ENCODE data around the gene UGT1A7.

UGT1A7 gene

DNA sequence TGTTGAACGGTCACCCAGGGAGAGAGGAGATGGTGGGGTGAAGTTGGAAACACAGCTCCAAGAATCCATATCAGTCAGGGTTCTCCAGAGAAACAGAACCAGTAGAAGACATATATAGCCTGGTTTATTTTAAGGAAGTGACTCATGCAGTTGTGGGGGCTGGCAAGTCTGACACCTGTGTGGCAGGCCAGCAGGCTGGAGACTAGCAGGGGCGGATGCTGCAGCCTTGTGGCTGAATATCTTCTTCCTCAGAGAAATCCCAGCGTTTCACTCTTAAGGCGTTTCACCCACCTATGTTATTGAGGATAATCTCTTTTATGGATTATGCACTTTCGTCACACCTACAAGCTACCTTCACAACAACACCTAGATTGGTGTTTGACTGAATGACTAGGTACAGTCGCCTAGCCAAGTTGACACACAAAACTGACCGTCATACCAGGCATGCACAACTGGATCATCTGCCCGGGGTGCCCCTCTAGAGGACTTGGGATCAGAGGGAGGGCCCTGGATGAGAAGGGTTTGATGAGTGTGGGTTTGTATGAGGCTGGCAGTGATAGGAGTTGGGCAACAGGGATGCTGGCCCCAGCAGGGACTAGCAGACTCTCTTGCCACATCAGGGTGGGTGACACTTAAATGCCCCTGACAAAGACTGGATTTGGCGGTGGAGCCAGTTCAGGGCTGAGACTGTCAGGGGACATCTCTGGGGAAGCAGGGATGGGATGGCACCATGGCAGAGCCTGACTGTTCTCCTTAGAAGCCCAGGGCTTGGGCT is 119.8 kb downstream of the UGT1A7 start:
- no peak for DNase-seq

DNA sequence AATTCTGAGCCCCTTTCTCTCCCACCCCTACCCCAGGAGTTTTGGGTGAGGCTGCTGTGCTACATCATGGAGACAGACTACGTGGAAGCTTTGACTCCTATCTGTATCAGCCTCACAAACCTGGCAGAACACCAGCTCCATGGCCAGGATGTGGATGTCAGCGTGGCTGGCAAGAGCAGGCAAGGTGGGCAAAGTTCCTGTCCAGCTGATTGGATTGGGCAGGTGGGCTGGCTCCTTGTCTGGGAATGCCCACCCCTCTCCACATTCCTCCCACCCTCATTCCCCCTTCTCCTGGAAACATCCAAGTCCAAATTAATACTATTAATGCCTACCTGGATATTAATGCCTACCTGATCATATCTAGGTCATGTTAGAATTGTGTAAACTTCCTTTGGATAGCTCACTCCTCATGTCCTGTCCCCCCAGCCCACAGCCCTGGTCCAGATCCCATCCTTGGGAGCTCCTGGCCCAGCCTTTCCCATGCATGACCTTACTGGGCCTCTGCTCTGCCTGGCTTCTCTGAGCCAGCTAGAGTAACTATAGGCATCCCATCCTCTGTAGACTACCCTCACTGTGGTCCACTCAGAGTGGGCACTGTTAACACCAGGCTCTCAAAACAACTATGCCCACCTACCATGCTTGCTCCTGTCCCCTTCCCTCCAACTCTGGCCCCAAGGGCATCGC is 120.6 kb downstream of the UGT1A7 start:
- no peak for DNase-seq

DNA sequence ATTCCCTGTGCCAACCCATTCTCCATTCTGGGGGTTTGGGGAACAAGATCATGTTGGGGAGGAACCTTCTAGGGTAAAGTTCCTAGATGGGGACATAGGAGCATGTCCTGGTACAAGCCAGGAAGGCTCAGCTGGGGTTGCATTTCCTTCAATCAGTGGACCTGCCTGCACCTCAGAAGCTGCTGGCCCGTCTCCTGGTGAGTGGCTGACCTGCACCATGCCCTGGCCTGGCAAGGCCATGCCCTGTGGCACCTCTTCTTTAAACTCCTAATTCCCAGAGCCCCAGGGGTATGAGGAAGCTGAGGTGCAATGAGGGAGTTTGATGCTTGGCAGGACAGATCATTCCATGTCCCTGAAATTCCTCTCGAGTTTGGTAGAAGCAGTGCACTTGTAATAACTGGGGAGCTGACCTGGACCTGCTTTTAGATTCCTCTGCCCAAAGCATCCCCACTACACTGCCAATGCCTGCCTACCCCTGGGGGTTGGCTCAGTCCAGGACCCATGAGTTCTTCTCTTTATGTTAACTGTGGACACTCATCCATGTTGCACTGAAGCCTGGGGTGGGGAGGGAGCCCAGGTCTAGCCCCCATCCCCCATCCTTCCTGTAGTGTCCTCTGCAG is 121.7 kb downstream of the UGT1A7 start:
- DNase-seq: no peak

DNA sequence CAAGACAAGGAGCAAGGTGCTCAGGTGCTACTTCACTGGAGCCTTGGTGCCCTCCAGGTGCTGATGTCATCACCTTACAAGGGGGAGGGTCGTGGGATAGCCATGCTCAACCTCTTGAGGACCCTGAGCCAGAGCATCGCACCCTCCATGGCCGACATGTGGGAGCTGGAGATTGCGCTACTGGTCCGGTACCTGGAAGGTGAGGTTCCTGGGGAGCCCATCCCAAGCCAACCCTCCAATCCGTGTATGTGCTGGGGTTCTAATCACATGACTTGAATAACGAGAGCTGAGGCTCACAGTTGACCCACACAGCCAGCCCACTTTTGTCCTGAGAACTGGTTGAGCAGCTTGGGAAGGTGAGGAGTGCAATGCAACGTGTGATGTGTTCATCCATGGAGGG is 122.3 kb downstream of the UGT1A7 start:
- no peak for DNase-seq

DNA sequence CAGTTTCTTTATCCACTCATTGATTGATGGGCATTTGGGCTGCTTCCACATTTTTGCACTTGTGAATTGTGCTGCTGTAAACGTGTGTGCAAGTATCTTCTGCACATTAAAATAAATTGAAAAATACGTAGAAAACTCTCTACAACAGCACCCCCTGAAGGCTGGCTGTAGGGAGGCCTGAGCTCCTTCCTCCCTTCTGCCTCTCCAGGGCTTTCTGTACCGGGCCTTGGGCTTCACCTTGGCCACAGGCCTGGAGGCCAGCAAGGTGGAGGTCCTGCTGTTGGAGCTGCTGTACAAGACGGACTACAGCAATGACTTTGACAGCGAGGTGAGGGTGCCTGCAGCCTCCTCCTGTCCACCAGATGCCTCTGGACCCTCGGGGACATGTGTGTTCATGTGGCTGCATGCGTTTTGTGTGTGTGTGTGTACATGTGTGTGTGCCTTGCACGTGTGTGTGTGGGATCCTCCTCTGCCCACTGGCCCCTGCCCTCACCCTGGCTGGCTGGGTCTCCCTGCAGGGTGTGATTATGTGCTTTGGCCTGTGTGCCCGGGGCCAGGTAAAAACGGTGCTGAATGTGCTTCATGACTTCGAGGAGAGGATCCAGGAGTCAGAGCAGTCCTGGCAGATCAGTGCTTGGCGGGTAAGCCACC is 125.6 kb downstream of the UGT1A7 start:
- DNase-seq: no peak

DNA sequence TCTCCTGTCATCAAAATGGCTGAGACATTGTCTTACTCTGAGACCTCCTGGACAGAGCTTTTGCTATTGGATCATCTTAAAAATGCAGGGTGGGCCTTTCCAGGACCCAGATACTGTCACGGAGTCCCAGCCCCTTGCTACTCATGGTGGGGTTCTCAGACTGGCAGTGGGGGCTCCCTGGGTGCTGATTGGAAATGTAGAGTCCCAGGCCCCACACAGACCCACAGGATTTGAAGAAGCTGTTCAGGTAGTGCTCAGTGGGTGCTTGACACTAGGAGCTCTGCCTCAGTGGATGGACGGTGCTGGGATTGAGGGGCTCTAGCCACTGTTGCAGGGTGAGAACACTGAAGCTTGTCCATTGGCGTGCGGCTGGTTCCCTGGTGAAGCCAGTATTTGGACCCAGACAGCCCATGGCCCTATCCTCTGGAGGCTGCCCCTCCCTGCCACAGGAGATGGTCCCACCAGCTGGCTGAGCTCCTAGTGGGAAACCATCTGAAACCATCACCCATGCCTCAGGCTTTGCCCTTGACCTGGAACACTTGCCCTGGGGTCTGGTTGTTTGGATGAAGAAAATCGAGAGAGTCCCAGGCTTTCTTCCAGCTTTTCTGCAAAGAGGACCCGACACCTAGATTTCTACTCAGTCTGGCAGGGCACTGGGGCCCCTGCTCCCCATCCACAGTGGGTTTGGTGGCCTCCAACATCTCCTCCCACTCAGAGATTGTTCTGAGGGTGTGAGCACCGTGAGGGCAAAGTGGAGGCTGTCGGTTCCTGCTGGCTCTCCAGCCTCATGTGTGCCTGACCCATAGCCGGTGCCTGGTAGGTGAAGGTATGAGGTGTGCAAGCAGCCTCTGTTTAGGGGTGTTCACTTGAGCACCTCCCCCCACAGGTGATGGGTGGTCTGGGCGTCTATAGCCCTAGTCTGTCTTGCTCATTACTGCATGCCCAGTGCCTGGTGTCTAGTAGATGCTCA is 126.5 kb downstream of the UGT1A7 start:
- DNase-seq: no peak

DNA sequence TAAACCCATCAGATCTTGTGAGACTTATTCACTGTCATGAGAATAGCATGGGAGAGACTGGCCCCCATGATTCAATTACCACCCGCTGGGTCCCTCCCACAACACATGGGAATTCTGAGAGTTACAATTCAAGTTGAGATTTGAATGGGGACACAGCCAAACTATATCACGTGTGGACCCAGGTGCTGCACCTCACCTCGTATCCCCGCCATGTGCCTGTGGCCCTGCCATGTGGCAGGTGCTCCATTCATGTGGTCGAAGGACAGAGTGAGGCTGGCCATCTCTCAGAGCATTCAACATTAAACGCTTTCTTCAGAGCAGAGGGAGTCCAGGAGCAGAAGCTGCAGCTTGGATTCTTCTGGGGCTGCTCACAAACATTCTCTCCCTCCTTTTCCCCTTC is 128.7 kb downstream of the UGT1A7 start:
- no peak for DNase-seq

DNA sequence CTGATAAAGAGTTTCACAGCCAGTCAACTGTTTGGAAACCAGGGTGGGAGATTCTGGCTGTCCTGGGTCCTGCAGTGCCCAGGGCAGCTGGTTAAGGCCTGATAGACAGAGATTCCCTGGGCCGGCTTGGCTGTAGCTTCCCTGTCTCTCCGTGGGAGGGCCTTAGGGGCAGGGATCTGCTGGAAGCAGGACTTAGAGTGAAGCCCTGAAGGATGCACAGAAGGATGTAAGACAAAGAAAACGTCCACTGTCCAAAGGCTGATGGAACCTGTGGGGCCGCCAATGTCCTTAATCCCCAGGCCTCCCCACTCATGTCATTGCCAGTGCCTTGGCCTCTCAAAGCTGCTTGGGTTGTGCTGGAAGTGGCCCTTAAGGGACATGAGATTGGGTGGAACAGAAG is 129.4 kb downstream of the UGT1A7 start:
- no peak for DNase-seq

DNA sequence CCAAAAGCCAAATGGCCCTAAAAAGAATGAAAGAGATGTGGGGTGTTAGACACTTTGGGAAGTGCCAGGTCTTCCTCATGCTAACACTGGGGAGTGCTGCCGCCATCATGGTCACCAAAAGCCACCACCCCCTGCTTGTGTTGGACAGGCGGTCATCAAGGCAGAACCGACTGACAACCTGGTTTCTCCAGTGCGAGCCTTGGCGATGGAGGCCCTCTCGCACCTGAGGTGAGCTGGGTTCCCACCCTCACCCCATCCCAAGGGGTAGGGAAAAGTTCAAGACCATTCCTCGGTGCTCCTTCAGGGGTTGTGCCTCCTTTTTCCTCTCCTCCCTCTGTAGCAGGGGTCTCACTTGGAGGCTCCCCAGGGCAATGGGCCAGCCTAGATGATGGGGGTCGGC is 130.0 kb downstream of the UGT1A7 start:
- no peak for DNase-seq

DNA sequence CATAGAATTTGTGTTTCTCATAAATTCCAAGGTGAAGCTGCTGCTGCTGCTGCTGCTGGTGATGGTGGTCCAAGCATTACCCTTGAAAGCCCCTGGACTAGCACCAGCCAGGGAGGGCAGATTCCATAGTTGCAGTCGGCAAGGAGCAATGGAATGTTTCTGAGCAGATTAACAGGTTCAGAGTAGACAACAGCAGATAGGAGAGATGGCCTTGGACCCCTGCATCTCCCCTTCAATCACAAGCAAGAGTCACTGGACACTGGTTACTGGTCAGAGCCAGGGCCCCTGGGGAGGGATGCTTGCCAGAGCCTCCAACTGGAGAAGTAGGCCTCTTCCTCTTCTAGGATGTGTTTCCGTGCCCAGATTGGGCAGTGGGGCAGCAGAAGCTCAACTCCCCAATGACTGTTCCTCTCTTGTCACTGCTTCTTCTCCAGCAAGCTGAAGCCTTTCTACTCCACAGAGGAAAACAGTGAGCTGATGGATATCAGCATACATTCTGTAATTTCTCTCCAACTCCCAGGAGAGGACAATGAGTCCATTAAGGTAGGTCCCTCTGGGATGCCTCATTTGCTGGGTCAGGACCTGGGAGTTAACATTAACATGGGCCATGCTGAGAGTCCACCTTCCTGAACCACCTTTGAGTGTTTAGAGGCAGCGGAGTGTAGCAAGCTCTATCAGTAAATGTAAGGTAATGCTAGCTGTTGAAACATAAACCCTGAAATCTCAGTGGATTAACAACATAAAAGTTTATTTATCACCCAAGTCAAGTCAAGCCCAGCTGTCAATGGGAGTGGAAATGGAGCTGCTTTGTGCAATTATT is 131.7 kb downstream of the UGT1A7 start:
- DNase-seq: no peak

DNA sequence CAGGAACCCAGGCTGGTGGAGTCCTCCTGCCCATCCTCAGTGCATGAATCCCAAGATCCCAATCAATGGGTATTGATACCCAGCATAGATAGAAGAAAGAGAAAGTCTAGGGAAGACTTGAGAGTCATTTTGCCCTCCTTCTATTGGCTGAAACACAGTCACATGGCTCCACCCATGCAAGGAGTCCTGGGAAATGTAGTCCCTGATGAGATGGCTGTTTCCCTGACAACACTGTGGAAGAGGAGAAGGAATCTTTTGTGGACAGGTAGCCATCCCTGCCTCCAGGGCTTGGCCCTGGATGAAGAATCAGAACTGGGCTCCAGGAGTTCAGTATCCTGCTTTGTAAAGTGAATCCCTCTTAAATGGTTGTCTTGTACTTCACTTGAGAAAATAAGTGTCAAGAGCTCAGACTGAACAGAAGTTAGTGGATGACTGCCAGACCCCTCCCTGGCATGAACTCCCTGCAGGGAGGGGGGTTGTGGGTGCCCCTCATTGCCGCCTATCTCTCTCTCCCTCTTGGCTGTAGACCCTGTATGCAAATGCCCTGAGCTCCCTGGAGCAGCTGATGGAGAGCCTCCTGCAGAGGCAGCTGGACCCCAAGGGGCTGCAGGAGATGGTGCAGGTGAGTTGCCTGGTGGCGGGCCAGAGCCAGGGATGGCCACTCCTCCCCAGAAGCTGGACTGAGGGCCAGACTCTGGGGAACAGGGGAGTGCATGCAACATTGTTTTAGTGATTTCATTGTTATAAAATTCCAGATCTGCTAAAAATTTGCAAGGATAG is 132.5 kb downstream of the UGT1A7 start:
- DNase-seq: no peak

DNA sequence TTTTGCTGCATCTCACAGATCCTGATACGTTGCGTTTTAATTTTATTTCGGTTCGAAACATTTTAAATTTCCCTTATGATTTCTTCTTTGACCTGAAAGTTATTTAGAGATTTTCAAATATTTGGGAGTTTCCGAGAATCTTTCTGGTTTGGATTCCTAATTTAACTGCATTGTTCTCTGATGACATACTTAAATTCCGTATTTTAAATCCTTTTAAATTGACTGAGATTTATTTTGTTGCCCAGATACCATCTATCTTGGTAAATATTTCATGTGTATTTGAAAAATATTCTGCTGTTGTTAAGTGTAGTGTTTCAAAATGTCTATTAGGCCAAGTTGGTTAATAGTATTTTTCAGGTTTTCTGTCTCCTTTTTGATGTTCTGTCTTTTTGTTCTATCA is 134.2 kb downstream of the UGT1A7 start:
- no peak for DNase-seq

DNA sequence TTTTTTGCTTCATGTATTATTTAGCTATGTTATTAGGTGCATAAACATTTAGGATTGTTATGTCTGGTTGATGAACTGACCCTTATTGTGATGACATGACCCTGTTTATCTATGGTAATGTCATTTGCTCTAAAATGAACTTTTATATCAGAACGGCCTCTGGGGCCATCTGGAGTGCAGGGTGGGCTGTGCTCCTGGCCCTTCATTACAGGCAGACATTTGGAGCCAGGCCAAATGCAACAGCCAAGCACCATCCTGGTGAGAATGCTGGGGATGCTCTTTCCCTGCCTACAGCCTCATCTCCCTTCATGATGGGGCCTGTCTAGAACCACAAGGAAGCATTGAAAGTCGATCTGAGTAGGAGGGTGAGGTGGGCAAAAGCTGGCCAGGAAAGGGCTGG is 134.6 kb downstream of the UGT1A7 start:
- DNase-seq: no peak

DNA sequence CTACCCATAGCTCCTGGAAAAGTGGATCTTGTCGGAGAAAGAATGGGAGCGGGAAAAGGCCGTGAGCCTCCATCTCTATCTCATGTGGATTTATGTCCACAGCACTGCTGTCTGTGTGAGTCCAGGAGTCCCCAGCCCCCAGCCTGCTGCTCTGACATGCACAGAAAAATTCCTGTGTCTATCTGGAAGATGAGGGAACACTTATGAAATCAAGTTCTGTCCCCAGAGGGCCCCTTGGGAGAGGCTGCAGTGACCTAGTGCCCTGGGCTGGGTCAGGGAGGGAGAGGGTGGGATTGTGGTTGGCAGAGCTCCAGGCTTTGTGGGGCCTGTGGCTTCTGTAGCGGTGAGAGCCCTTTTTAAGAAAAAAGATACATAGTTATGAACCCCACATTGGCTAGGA is 135.1 kb downstream of the UGT1A7 start:
- DNase-seq: no peak

DNA sequence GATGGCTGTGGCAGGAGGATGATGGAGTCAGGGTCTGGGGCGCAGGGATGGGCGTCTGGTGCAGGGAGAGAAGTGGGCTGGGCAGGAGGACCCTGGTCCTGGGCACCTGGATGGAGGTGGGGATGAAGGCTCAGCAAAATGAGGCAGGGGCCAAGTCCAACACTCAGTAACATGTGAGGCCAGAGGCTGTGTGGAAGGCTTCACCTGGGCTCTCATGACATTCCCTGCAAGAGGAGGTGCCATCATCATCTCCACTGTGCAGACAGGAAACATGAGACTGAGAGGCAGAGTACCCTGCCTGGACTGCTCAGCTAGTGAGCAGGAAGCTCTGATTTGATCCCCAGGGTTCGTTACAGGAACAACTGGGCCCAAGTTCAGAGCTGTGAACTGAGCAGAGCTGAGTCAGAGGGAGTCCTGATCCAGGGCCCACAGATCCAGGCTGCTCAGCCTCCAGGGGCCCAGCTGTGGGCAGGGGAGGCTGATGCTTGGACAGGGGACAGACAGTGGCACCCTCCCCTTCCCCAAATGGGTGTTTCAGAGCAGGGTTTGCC is 135.7 kb downstream of the UGT1A7 start:
- no peak for DNase-seq

DNA sequence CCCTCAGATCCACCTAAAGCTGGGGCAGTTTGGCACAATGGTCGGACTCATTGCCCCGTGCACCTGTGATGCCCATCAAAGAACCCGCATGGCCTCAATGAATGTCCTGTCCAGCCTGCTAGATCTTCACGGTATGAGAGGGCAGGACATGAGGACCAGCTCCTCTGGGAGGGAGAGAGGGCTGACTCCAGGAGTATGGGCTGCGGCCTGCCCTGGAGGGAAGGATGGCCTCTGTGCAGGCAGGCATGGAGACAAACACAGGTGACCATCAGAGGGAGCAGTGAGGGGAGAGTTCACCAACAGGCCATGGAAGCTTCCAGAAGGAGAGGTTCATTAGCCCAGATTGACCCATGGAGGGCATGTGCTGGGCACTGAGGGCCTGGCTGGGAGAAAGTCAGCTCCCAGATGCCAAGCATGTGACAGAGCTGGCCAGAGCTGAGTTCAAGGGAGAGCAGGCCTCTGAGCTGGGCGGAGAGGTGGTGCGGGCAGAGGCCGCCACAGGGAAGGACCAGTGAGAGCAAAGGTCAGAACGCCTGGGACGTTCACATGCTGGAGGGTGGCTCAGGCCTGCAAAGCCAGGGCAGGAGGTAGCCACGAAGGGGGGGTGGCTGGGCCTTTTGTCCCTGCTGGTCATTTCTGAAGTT is 136.4 kb downstream of the UGT1A7 start:
- no peak for DNase-seq

DNA sequence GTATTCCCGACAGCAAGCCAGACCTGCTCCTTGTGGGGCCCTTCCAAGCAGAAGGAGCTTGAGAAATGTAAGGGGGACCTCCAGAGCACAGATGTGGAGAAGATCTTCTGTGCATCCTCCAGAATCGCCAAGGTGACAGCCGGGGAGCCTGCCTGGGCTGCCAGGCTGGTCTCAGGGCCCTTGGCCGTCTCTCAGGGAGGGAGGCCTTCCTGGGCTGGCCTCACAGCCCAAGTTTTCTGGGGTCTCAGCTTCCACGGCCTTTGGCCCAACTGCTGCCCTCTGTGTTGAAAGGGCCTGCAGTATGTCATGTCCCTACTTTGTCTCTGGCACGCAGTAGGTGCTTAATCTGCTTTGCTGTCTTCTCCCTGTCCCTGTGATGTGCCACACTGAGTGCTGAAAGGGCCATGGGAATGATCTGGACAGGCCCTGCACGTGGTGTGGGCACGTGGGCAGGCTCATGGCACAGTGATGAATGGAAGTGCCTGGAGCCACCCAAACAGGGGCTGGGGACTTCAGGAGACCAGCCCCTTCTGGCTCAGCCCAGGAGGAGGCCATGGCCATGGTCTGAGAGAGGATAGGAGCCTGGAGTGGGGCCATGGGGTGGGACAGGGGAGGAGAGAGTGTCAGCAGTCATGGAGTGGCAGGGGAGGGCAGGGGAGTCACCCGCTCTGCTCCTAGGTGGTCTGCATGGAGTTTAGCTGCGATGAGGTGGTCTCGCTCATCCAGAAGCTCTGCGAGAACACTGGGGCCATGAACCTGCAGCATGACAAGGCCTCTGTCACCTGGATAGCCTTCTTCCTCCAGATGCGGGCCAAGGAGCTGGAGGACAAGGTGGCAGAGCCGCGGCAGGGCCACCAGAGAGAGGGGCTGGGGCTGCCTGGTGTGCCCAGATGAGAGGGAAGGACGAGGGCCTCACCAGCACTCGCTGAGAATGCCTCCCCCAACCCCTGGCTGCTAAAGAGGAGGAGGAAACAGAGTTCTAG is 137.2 kb downstream of the UGT1A7 start:
- DNase-seq: no peak

Measured in T1000 (cell line).